Measurements from ENCODE around the gene FAM169A. TPM values are rescaled to one million over a fixed set of nuclear protein-coding genes. Genes with fewer than 3 reads are reported as not detected.

The FAM169A gene
- total RNA-seq, 1 donor from 2014 or later, result 8.2 TPM

DNA sequence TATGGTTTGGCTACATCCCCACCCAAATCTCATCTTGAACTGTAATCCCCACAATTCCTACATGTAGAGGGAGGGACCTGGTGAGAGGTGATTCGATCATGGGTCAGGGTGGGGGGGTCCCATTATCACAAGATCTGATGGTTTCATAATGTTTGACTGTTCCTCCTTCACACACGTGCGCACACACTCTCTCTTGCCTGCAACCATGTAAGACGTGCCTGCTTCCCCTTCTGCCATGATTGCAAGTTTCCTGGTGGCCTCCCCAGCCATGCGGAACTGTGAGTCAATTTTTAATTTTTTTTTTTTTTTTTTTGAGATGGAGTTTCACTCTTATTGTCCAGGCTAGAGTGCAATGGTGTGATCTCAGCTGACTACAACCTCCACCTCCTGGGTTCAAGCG is 27.0 kb downstream of the FAM169A start:
- H3K27ac Mint-ChIP-seq, result no peak overlapping the region
- H3K4me3 Mint-ChIP-seq, result no peak overlapping the region
- H3K9me3 Mint-ChIP-seq, result peaks cover 3% of the 10 kb centered on the region
- intact Hi-C loops (cut with micrococcal nuclease), result no loop called here
- POLR2A ChIA-PET, result no interaction called here
- H3K27me3 Mint-ChIP-seq, result peaks cover 1% of the 10 kb centered on the region
- no peak for TF ChIP-seq CTCF (IDR thresholded peaks at IDR 0.05)
- peaks cover 30% of the 10 kb centered on the region for H3K36me3 Mint-ChIP-seq (ENCODE audit: low read depth)
- ATAC-seq (ENCODE audit: low read depth) (no peak), DNase-seq (no peak)
- CTCF ChIA-PET, result no interaction called here
- H3K4me1 Mint-ChIP-seq, result no peaks in the 10 kb centered on the region

- DNase-seq (no peak), ATAC-seq (ENCODE audit: low read depth) (no peak)
- Mint-ChIP-seq H3K27ac (no peak overlapping the region), H3K4me3 (no peak overlapping the region), H3K9me3 (peaks cover 3% of the 10 kb centered on the region), H3K27me3 (peaks cover 1% of the 10 kb centered on the region), H3K36me3 (ENCODE audit: low read depth) (peaks cover 30% of the 10 kb centered on the region), H3K4me1 (no peaks in the 10 kb centered on the region)
- ChIA-PET POLR2A (no interaction called here), CTCF (no interaction called here)
- intact Hi-C loops (cut with micrococcal nuclease), result no loop called here
- TF ChIP-seq CTCF (IDR thresholded peaks at IDR 0.05), result no peak
Observed at GRCh38 chr5:74838262-74838661, 27.9 kb downstream of the FAM169A start.

DNA sequence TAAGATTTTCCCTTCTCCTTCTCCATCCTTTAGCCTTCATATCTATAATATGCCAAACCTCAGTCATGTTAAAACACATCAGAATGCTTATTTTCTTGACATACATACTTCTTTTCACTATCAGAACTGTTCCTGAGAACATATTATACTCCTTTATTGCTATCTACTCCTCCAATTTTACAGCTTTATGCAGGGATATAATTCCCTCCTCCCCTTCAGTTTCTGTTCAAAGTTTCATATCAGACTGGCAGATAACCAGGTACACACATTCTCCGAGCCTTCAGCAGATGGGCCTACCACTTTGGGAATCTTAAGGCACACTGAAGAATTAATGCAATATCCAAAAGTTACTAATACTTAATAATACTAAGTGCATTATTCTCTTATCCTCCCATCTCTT is 29.1 kb downstream of the FAM169A start:
- H3K4me3 Mint-ChIP-seq, result no peak overlapping the region
- intact Hi-C loops (cut with micrococcal nuclease), result no loop called here
- peaks cover 1% of the 10 kb centered on the region for H3K27me3 Mint-ChIP-seq
- H3K36me3 Mint-ChIP-seq (ENCODE audit: low read depth), result peaks cover 30% of the 10 kb centered on the region
- ATAC-seq (ENCODE audit: low read depth), result no peak
- POLR2A ChIA-PET, result no interaction called here
- no peak for TF ChIP-seq CTCF (IDR thresholded peaks at IDR 0.05)
- H3K27ac Mint-ChIP-seq, result no peak overlapping the region
- H3K9me3 Mint-ChIP-seq, result peaks cover 3% of the 10 kb centered on the region
- CTCF ChIA-PET, result no interaction called here
- DNase-seq, result no peak
- no peaks in the 10 kb centered on the region for H3K4me1 Mint-ChIP-seq

DNA sequence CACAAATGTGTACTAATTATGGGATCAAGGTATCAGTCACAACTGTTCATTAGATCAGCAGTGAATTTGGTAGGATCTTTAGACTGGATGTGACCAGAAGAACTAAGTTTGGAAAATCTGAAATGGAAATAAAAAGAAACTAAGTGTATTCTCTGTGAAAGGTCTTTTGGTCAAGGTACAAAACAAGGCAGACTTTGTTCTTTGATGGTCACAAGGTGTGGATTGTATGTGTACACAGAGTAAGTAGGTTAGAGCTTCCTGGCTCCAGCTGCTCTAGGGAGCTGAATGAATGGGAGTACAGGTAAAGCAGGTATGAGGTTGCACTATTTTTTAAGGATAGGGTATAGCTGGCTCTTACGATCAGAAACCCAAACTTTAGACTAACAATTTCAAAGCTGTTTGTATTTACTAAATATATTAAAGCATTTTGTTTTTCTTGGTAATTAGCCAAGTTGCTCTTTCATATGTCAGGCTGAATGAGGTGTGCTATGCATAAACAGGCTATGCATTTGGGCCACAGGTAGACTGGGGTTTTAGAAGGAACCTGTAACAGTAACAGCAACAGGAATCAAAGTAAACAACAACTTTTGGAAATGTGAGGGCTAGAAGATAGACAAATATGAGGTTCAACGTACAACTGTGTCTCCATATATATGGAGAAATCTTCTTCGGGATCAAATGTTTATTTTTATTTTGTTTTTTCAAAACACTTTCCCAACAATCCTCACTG is 32.5 kb downstream of the FAM169A start:
- intact Hi-C loops (cut with micrococcal nuclease), result no loop called here
- Mint-ChIP-seq H3K36me3 (ENCODE audit: low read depth) (peaks cover 31% of the 10 kb centered on the region), H3K9me3 (peaks cover 3% of the 10 kb centered on the region), H3K4me1 (no peaks in the 10 kb centered on the region), H3K4me3 (no peak overlapping the region), H3K27me3 (peaks cover 3% of the 10 kb centered on the region), H3K27ac (no peak overlapping the region)
- ATAC-seq (ENCODE audit: low read depth) (no peak), DNase-seq (no peak)
- ChIA-PET CTCF (no interaction called here), POLR2A (no interaction called here)
- TF ChIP-seq CTCF (IDR thresholded peaks at IDR 0.05), result no peak

- Mint-ChIP-seq H3K27ac (no peak overlapping the region), H3K36me3 (ENCODE audit: low read depth) (peaks cover 6% of the 10 kb centered on the region), H3K27me3 (peaks cover 1% of the 10 kb centered on the region)
Observed at GRCh38 chr5:74829413-74829812, 36.8 kb downstream of the FAM169A start.

More at GRCh38 chr5:74829413-74829812, 36.8 kb downstream of the FAM169A start:
- TF ChIP-seq CTCF (IDR thresholded peaks at IDR 0.05), result no peak
- no peaks in the 10 kb centered on the region for H3K4me1 Mint-ChIP-seq
- ChIA-PET POLR2A (no interaction called here), CTCF (no interaction called here)
- ATAC-seq (ENCODE audit: low read depth) (no peak), DNase-seq (no peak)
- H3K9me3 Mint-ChIP-seq, result no peaks in the 10 kb centered on the region
- H3K4me3 Mint-ChIP-seq, result no peak overlapping the region
- intact Hi-C loops (cut with micrococcal nuclease), result no loop called here

Data from activated B cell treated with CpG ODN at 0.5 μM for 24 hours (primary cell).